SU-DHL-6 (cell line): ENCODE measurements around the gene CCNB1IP1.

Experiments used
- EZH2phosphoT487 ChIP-seq: fragments of 200-600 bp; sonication (generic), shearing (Covaris generic); conservative IDR thresholded peaks from 2 replicates; pipeline ENCODE4 v1.6.1; 2018; ENCODE audit warnings: mild to moderate bottlenecking, antibody characterized with exemption, low read length, moderate library complexity, mixed read lengths
- TF ChIP-seq, protein P1 (sequence below): fragments of 200-600 bp; sonication (generic); IDR thresholded peaks from one replicate; pipeline ENCODE4 v1.5.1; 2017; ENCODE audit warnings: antibody characterized with exemption, mild to moderate bottlenecking, low read length, moderate library complexity; ENCODE audit not compliant: insufficient read depth, poor library complexity, severe bottlenecking

- TF ChIP-seq, protein P1, sequence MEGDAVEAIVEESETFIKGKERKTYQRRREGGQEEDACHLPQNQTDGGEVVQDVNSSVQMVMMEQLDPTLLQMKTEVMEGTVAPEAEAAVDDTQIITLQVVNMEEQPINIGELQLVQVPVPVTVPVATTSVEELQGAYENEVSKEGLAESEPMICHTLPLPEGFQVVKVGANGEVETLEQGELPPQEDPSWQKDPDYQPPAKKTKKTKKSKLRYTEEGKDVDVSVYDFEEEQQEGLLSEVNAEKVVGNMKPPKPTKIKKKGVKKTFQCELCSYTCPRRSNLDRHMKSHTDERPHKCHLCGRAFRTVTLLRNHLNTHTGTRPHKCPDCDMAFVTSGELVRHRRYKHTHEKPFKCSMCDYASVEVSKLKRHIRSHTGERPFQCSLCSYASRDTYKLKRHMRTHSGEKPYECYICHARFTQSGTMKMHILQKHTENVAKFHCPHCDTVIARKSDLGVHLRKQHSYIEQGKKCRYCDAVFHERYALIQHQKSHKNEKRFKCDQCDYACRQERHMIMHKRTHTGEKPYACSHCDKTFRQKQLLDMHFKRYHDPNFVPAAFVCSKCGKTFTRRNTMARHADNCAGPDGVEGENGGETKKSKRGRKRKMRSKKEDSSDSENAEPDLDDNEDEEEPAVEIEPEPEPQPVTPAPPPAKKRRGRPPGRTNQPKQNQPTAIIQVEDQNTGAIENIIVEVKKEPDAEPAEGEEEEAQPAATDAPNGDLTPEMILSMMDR: no peak
- TF ChIP-seq EZH2phosphoT487: no peak
These were observed 13.6 kb upstream of the CCNB1IP1 start for GRCh38 chr14:20346713-20347112.
